ENCODE measurements around the gene ZNF891.
A peak's percentile ranks its signal among the peaks of the same experiment; 100 is the strongest.

The ZNF891 gene

GRCh38 chr12:133165776-133166175 is 35.7 kb upstream of the ZNF891 start:
- Histone ChIP-seq H3K36me3 (ENCODE audit: control insufficient read depth in 2 of 2, insufficient read depth in 1 of 2, low read length in 2 of 2) (no peaks in the 10 kb centered on the region), H3K4me3 (ENCODE audit: low read depth, low read length) (no peak overlapping the region), H3K4me1 (ENCODE audit: control insufficient read depth, insufficient read depth, low read length) (no peaks in the 10 kb centered on the region), H3K9me3 (ENCODE audit: control insufficient read depth, insufficient read depth, low read depth, low read length) (no peaks in the 10 kb centered on the region; the same call in 1 of the 2 replicates), H3K27ac (ENCODE audit: extremely low read depth, low read depth, low read length) (no peak overlapping the region)
- POLR2A ChIA-PET = no interaction called here
- CTCF ChIA-PET = no interaction called here
- TF ChIP-seq ZNF174 (tag by site-specific recombination; IDR thresholded peaks at IDR 0.05) (no peak), WT1 (tag by site-specific recombination; IDR thresholded peaks at IDR 0.05) (no peak), SCRT1 (tag by site-specific recombination; IDR thresholded peaks at IDR 0.05; ENCODE audit: borderline replicate concordance) (no peak), FEZF1 (tag by site-specific recombination; IDR thresholded peaks at IDR 0.05) (no peak), ZNF704 (tag by site-specific recombination; IDR thresholded peaks at IDR 0.05) (no peak), ZNF148 (tag by site-specific recombination; IDR thresholded peaks at IDR 0.05; ENCODE audit: borderline replicate concordance) (no peak), ZNF626 (tag by site-specific recombination; IDR thresholded peaks at IDR 0.05) (no peak), ZNF692 (tag by site-specific recombination; IDR thresholded peaks at IDR 0.05) (no peak), KLF7 (tag by site-specific recombination; IDR thresholded peaks at IDR 0.05; ENCODE audit: borderline replicate concordance) (no peak), YY1 (tag by site-specific recombination; IDR thresholded peaks at IDR 0.05) (no peak), SP3 (tag by site-specific recombination; IDR thresholded peaks at IDR 0.05) (no peak), HOXA7 (CRISPR knock-in tag; IDR thresholded peaks at IDR 0.05; ENCODE audit: borderline replicate concordance) (no peak), TRIM28 (IDR thresholded peaks at IDR 0.05; ENCODE audit: borderline replicate concordance, low read length) (no peak), MEIS1 (CRISPR knock-in tag; IDR thresholded peaks at IDR 0.05; ENCODE audit: borderline replicate concordance) (no peak), AEBP2 (tag by site-specific recombination; IDR thresholded peaks at IDR 0.05; ENCODE audit: borderline replicate concordance) (no peak), ZNF24 (tag by site-specific recombination; IDR thresholded peaks at IDR 0.05) (no peak), ZNF404 (tag by site-specific recombination; IDR thresholded peaks at IDR 0.05) (no peak), ZNF302 (tag by site-specific recombination; IDR thresholded peaks at IDR 0.05; ENCODE audit: low read depth) (no peak), ZFP37 (tag by site-specific recombination; IDR thresholded peaks at IDR 0.05) (no peak)

GRCh38 chr12:133156125-133156690 is 26.1 kb upstream of the ZNF891 start:
- H3K36me3 ChIP-seq (ENCODE audit: control insufficient read depth in 2 of 2, insufficient read depth in 1 of 2, low read length in 2 of 2) = peaks cover 0 to 61% of the 10 kb centered on the region in 2 experiments; a peak in 2 of 3 replicates
- no peaks in the 10 kb centered on the region for H3K9me3 ChIP-seq (ENCODE audit: control insufficient read depth, insufficient read depth, low read depth, low read length)
- TF ChIP-seq SETDB1 (IDR thresholded peaks at IDR 0.05; ENCODE audit: insufficient read length, low read length) = peak; percentile 96
- peak; percentile 62; the same call in 1 of the 2 replicates for TF ChIP-seq TRIM28 (IDR thresholded peaks at IDR 0.05; ENCODE audit: borderline replicate concordance, low read length)
- TF ChIP-seq YY2 (tag by site-specific recombination; IDR thresholded peaks at IDR 0.05) = no peak
- TF ChIP-seq ZNF274 (IDR thresholded peaks at IDR 0.05; ENCODE audit: low read length) = peak; percentile 66
- peak; percentile 93; the same call in 1 of the 2 replicates for TF ChIP-seq ZNF274 (tag by site-specific recombination; IDR thresholded peaks at IDR 0.05; ENCODE audit: borderline replicate concordance)
- TF ChIP-seq ZNF692 (tag by site-specific recombination; IDR thresholded peaks at IDR 0.05) = no peak
- TF ChIP-seq ZNF341 (tag by site-specific recombination; IDR thresholded peaks at IDR 0.05; ENCODE audit: low read depth) = no peak
- H3K4me3 ChIP-seq (ENCODE audit: low read depth, low read length) = no peak overlapping the region
- CTCF ChIA-PET = no interaction called here
- H3K4me1 ChIP-seq (ENCODE audit: control insufficient read depth, insufficient read depth, low read length) = no peaks in the 10 kb centered on the region
- H3K27ac ChIP-seq (ENCODE audit: extremely low read depth, low read depth, low read length) = no peak overlapping the region
- POLR2A ChIA-PET = no interaction called here

All from HEK293 (cell line).